ENCODE measurements around the gene MLIP.
A peak's percentile ranks its signal among the peaks of the same experiment; 100 is the strongest.

The MLIP gene

GRCh38 chr6:54095723-54096122 lies 15.5 kb upstream of the MLIP start:
- Histone ChIP-seq H3K9me3 (ENCODE audit: control insufficient read depth, low read length) (peaks cover 6% of the 10 kb centered on the region), H2AK5ac (ENCODE audit: low read length, severe bottlenecking) (no peak overlapping the region), H2BK15ac (ENCODE audit: low read depth, poor library complexity, severe bottlenecking) (no peak overlapping the region), H3K23ac (ENCODE audit: low read length in 2 of 2) (no peak overlapping the region), H3K4ac (ENCODE audit: low read depth in 1 of 2, low read length in 2 of 2) (no peak overlapping the region), H3K4me1 (ENCODE audit: control insufficient read depth, insufficient read depth, low read depth, low read length) (no peaks in the 10 kb centered on the region), H3K27ac (ENCODE audit: low read length, poor library complexity, severe bottlenecking) (no peak overlapping the region), H2BK120ac (ENCODE audit: low read depth, low read length) (no peak overlapping the region), H3K79me1 (replicated peaks; ENCODE audit: low read length, poor library complexity, severe bottlenecking) (no peaks in the 10 kb centered on the region), H3K4me3 (ENCODE audit: insufficient read depth in 1 of 2, low read depth in 1 of 2, low read length in 2 of 2) (no peak overlapping the region), H2BK12ac (ENCODE audit: low read length in 2 of 2) (no peak overlapping the region), H3K14ac (ENCODE audit: low read length in 2 of 2) (no peak overlapping the region), H3K4me2 (ENCODE audit: low read length, poor library complexity, severe bottlenecking) (no peak overlapping the region), H3K27me3 (ENCODE audit: control insufficient read depth in 1 of 2, insufficient read depth in 1 of 2, low read length in 2 of 2) (no peaks in the 10 kb centered on the region), H2BK5ac (ENCODE audit: low read depth, low read length, poor library complexity, severe bottlenecking) (no peak overlapping the region), H3K18ac (ENCODE audit: low read depth in 1 of 2, low read length in 2 of 2) (no peak overlapping the region), H3K36me3 (ENCODE audit: control insufficient read depth in 1 of 2, insufficient read depth in 2 of 2, low read depth in 1 of 2, low read length in 2 of 2) (no peaks in the 10 kb centered on the region), H4K8ac (ENCODE audit: low read length) (no peak overlapping the region), H4K91ac (ENCODE audit: low read length) (no peak overlapping the region), H3K9ac (ENCODE audit: low read length) (no peak overlapping the region), H2AFZ (ENCODE audit: low read depth, low read length) (no peak overlapping the region)
- DNase-seq = no peak
- 94% methylated on average over 3 of the region's 4 CpGs for WGBS

DNA sequence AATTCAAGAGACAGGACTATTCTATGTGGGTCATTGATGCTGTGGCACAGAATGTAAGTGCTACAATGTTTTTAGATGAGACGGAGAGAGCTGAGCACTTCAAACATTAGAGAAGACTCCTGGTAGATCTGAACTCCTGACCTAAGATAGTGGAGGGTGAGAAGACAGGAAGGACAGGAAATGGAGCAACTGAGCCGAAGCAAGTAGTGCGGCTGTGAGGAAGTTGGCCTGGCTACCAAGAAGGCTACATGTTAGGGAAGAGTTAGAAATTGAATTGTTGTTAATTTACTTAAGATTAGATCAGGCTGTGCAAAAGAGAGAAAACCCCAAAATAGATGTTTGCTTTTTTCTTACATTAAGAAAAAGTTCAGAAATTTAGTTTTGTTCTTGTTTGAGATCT lies 14.4 kb upstream of the MLIP start:
- H3K27me3 ChIP-seq (ENCODE audit: control insufficient read depth in 1 of 2, insufficient read depth in 1 of 2, low read length in 2 of 2) = no peaks in the 10 kb centered on the region
- H2BK5ac ChIP-seq (ENCODE audit: low read depth, low read length, poor library complexity, severe bottlenecking) = no peak overlapping the region
- H3K23ac ChIP-seq (ENCODE audit: low read length in 2 of 2) = no peak overlapping the region
- no peak overlapping the region for H4K91ac ChIP-seq (ENCODE audit: low read length)
- H3K9ac ChIP-seq (ENCODE audit: low read length) = no peak overlapping the region
- H3K79me1 ChIP-seq (replicated peaks; ENCODE audit: low read length, poor library complexity, severe bottlenecking) = no peaks in the 10 kb centered on the region
- no peak overlapping the region for H3K27ac ChIP-seq (ENCODE audit: low read length, poor library complexity, severe bottlenecking)
- no peak for DNase-seq
- H3K18ac ChIP-seq (ENCODE audit: low read depth in 1 of 2, low read length in 2 of 2) = no peak overlapping the region
- H4K8ac ChIP-seq (ENCODE audit: low read length) = no peak overlapping the region
- H2AFZ ChIP-seq (ENCODE audit: low read depth, low read length) = no peak overlapping the region
- H3K9me3 ChIP-seq (ENCODE audit: control insufficient read depth, low read length) = peaks cover 6% of the 10 kb centered on the region
- no peak overlapping the region for H3K4ac ChIP-seq (ENCODE audit: low read depth in 1 of 2, low read length in 2 of 2)
- H3K4me2 ChIP-seq (ENCODE audit: low read length, poor library complexity, severe bottlenecking) = no peak overlapping the region
- H3K4me3 ChIP-seq (ENCODE audit: insufficient read depth in 1 of 2, low read depth in 1 of 2, low read length in 2 of 2) = no peak overlapping the region
- H3K36me3 ChIP-seq (ENCODE audit: control insufficient read depth in 1 of 2, insufficient read depth in 2 of 2, low read depth in 1 of 2, low read length in 2 of 2) = no peaks in the 10 kb centered on the region
- H2AK5ac ChIP-seq (ENCODE audit: low read length, severe bottlenecking) = no peak overlapping the region
- no peak overlapping the region for H3K14ac ChIP-seq (ENCODE audit: low read length in 2 of 2)
- no peak overlapping the region for H2BK15ac ChIP-seq (ENCODE audit: low read depth, poor library complexity, severe bottlenecking)
- no peak overlapping the region for H2BK120ac ChIP-seq (ENCODE audit: low read depth, low read length)
- H2BK12ac ChIP-seq (ENCODE audit: low read length in 2 of 2) = no peak overlapping the region
- 94% methylated on average over 3 of the region's 3 CpGs for WGBS
- H3K4me1 ChIP-seq (ENCODE audit: control insufficient read depth, insufficient read depth, low read depth, low read length) = no peaks in the 10 kb centered on the region

DNA sequence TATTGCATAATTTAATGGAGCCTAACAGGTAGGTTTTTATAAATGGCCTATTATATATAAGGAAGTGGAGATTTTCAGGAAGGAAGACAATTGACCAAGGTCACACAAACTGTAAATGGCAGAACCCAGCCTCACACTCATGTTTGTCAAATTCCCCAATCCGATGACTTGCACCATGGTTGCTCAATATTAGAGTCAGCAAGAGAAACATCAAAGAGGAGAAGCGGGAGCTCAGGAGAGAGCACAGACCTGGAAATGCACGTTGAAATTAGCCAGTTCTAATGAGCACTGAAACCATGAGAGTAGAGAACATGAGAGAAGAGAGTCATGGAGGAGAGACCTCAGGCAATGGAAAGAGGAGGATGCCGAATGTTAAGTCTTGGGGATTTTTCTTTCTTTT lies 13.5 kb upstream of the MLIP start:
- H2AK5ac ChIP-seq (ENCODE audit: low read length, severe bottlenecking) = no peak overlapping the region
- no peak overlapping the region for H3K23ac ChIP-seq (ENCODE audit: low read length in 2 of 2)
- H2BK12ac ChIP-seq (ENCODE audit: low read length in 2 of 2) = no peak overlapping the region
- H3K79me1 ChIP-seq (replicated peaks; ENCODE audit: low read length, poor library complexity, severe bottlenecking) = no peaks in the 10 kb centered on the region
- H4K91ac ChIP-seq (ENCODE audit: low read length) = no peak overlapping the region
- H3K18ac ChIP-seq (ENCODE audit: low read depth in 1 of 2, low read length in 2 of 2) = no peak overlapping the region
- no peak overlapping the region for H3K14ac ChIP-seq (ENCODE audit: low read length in 2 of 2)
- no peak overlapping the region for H2AFZ ChIP-seq (ENCODE audit: low read depth, low read length)
- no peaks in the 10 kb centered on the region for H3K36me3 ChIP-seq (ENCODE audit: control insufficient read depth in 1 of 2, insufficient read depth in 2 of 2, low read depth in 1 of 2, low read length in 2 of 2)
- WGBS = 71% methylated on average over 4 of the region's 4 CpGs
- no peak overlapping the region for H2BK15ac ChIP-seq (ENCODE audit: low read depth, poor library complexity, severe bottlenecking)
- H2BK120ac ChIP-seq (ENCODE audit: low read depth, low read length) = no peak overlapping the region
- no peak overlapping the region for H3K27ac ChIP-seq (ENCODE audit: low read length, poor library complexity, severe bottlenecking)
- peaks cover 6% of the 10 kb centered on the region for H3K9me3 ChIP-seq (ENCODE audit: control insufficient read depth, low read length)
- H3K27me3 ChIP-seq (ENCODE audit: control insufficient read depth in 1 of 2, insufficient read depth in 1 of 2, low read length in 2 of 2) = no peaks in the 10 kb centered on the region
- H3K4me1 ChIP-seq (ENCODE audit: control insufficient read depth, insufficient read depth, low read depth, low read length) = no peaks in the 10 kb centered on the region
- H3K4ac ChIP-seq (ENCODE audit: low read depth in 1 of 2, low read length in 2 of 2) = no peak overlapping the region
- H3K4me3 ChIP-seq (ENCODE audit: insufficient read depth in 1 of 2, low read depth in 1 of 2, low read length in 2 of 2) = no peak overlapping the region
- no peak overlapping the region for H2BK5ac ChIP-seq (ENCODE audit: low read depth, low read length, poor library complexity, severe bottlenecking)
- no peak overlapping the region for H4K8ac ChIP-seq (ENCODE audit: low read length)
- DNase-seq = no peak
- no peak overlapping the region for H3K9ac ChIP-seq (ENCODE audit: low read length)
- H3K4me2 ChIP-seq (ENCODE audit: low read length, poor library complexity, severe bottlenecking) = no peak overlapping the region

- H3K27ac ChIP-seq (ENCODE audit: low read length, poor library complexity, severe bottlenecking) = no peak overlapping the region
- H3K18ac ChIP-seq (ENCODE audit: low read depth in 1 of 2, low read length in 2 of 2) = no peak overlapping the region
- H3K14ac ChIP-seq (ENCODE audit: low read length in 2 of 2) = no peak overlapping the region
- no peak overlapping the region for H3K23ac ChIP-seq (ENCODE audit: low read length in 2 of 2)
- no peak overlapping the region for H3K4ac ChIP-seq (ENCODE audit: low read depth in 1 of 2, low read length in 2 of 2)
- no peak for DNase-seq
- peak overlapping the region in 1 of 2 experiments; percentile 52 for H2BK12ac ChIP-seq (ENCODE audit: low read length in 2 of 2)
- H3K4me2 ChIP-seq (ENCODE audit: low read length, poor library complexity, severe bottlenecking) = no peak overlapping the region
- H3K9me3 ChIP-seq (ENCODE audit: control insufficient read depth, low read length) = peaks cover 6% of the 10 kb centered on the region
- H3K4me3 ChIP-seq (ENCODE audit: insufficient read depth in 1 of 2, low read depth in 1 of 2, low read length in 2 of 2) = no peak overlapping the region
- no peak overlapping the region for H2AK5ac ChIP-seq (ENCODE audit: low read length, severe bottlenecking)
- H3K36me3 ChIP-seq (ENCODE audit: control insufficient read depth in 1 of 2, insufficient read depth in 2 of 2, low read depth in 1 of 2, low read length in 2 of 2) = no peaks in the 10 kb centered on the region
- H3K4me1 ChIP-seq (ENCODE audit: control insufficient read depth, insufficient read depth, low read depth, low read length) = no peaks in the 10 kb centered on the region
- no peak overlapping the region for H2BK120ac ChIP-seq (ENCODE audit: low read depth, low read length)
- H2BK5ac ChIP-seq (ENCODE audit: low read depth, low read length, poor library complexity, severe bottlenecking) = no peak overlapping the region
- no peak overlapping the region for H3K9ac ChIP-seq (ENCODE audit: low read length)
- no peak overlapping the region for H2BK15ac ChIP-seq (ENCODE audit: low read depth, poor library complexity, severe bottlenecking)
- no peaks in the 10 kb centered on the region for H3K27me3 ChIP-seq (ENCODE audit: control insufficient read depth in 1 of 2, insufficient read depth in 1 of 2, low read length in 2 of 2)
- no peaks in the 10 kb centered on the region for H3K79me1 ChIP-seq (replicated peaks; ENCODE audit: low read length, poor library complexity, severe bottlenecking)
- no peak overlapping the region for H4K91ac ChIP-seq (ENCODE audit: low read length)
- H2AFZ ChIP-seq (ENCODE audit: low read depth, low read length) = no peak overlapping the region
- 81% methylated on average over 3 of the region's 6 CpGs for WGBS
- H4K8ac ChIP-seq (ENCODE audit: low read length) = no peak overlapping the region
Observed at GRCh38 chr6:54098450-54099044, 12.7 kb upstream of the MLIP start.
